Right atrium auricular region (tissue), 2 donors: ENCODE measurements around the gene GRM8. TPM values are rescaled to one million over a fixed set of nuclear protein-coding genes. Genes with fewer than 3 reads are reported as not detected.

Source experiments
- DNase-seq: peaks from one replicate; pipeline ENCODE4 v3.0.0-alpha.2; 2019; ENCODE audit warnings: low spot score
- H3K27ac ChIP-seq, 2 donors: fragments of 200-600 bp; sonication (generic); 1 replicate in 1 of 2; 2 replicates in 1 of 2; pipeline ENCODE4 v1.5.1; 2016 to 2019
- H3K27me3 ChIP-seq, 2 donors: fragments of 200-600 bp; sonication (generic); one replicate each; pipeline versions ENCODE4 v1.5.1 to v1.6.0; 2017 to 2019
- H3K36me3 ChIP-seq: fragments of 200-600 bp; sonication (generic); one replicate; pipeline ENCODE4 v1.5.1; 2016
- H3K4me1 ChIP-seq, 2 donors: fragments of 200-600 bp; sonication (generic); one replicate each; pipeline versions ENCODE4 v1.5.1 to v1.6.0; 2017 to 2019
- H3K4me3 ChIP-seq, 2 donors: fragments of 200-600 bp; sonication (generic); 1 replicate in 1 of 2; 2 replicates in 1 of 2; pipeline ENCODE4 v1.5.1; 2017 to 2019; ENCODE audit warnings: mild to moderate bottlenecking in 1 of 2, moderate library complexity in 1 of 2
- H3K9me3 ChIP-seq, 2 donors: fragments of 200-600 bp; sonication (generic); one replicate each; pipeline ENCODE4 v1.5.1; 2019
- total RNA-seq, 2 donors: library from RNA; depleted of rRNA; stranded (reverse); fragments of >200 nt; gene quantifications; one replicate each; pipeline ENCODE4 v1.1.0, GENCODE V29; 2016
- TF ChIP-seq, protein P1 (sequence below), 2 donors: fragments of 200-600 bp; sonication (generic); IDR thresholded peaks; one replicate each; pipeline ENCODE4 v1.5.1; 2019; ENCODE audit warnings: antibody characterized with exemption in 2 of 2

The GRM8 gene
- total RNA-seq, 2 donors from 2014 or later: not detected

- TF ChIP-seq, protein P1, sequence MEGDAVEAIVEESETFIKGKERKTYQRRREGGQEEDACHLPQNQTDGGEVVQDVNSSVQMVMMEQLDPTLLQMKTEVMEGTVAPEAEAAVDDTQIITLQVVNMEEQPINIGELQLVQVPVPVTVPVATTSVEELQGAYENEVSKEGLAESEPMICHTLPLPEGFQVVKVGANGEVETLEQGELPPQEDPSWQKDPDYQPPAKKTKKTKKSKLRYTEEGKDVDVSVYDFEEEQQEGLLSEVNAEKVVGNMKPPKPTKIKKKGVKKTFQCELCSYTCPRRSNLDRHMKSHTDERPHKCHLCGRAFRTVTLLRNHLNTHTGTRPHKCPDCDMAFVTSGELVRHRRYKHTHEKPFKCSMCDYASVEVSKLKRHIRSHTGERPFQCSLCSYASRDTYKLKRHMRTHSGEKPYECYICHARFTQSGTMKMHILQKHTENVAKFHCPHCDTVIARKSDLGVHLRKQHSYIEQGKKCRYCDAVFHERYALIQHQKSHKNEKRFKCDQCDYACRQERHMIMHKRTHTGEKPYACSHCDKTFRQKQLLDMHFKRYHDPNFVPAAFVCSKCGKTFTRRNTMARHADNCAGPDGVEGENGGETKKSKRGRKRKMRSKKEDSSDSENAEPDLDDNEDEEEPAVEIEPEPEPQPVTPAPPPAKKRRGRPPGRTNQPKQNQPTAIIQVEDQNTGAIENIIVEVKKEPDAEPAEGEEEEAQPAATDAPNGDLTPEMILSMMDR (IDR thresholded peaks at IDR 0.05): no peak
- H3K4me1 ChIP-seq: no peaks in the 10 kb centered on the region
- no peak for DNase-seq
- no peaks in the 10 kb centered on the region for H3K36me3 ChIP-seq
- H3K9me3 ChIP-seq: no peaks in the 10 kb centered on the region
- H3K27me3 ChIP-seq: no peaks in the 10 kb centered on the region
- H3K4me3 ChIP-seq: no peak overlapping the region
- no peak overlapping the region for H3K27ac ChIP-seq
Measured at GRCh38 chr7:126605553-126605952, 647.2 kb downstream of the GRM8 start.

GRCh38 chr7:126605056-126605455 is 647.7 kb downstream of the GRM8 start:
- TF ChIP-seq, protein P1 (IDR thresholded peaks at IDR 0.05): no peak

GRCh38 chr7:126589068-126589684 is 663.6 kb downstream of the GRM8 start:
- TF ChIP-seq, protein P1 (IDR thresholded peaks at IDR 0.05): no peak
- no peaks in the 10 kb centered on the region for H3K27me3 ChIP-seq
- H3K4me1 ChIP-seq: no peaks in the 10 kb centered on the region
- no peak for DNase-seq
- no peak overlapping the region for H3K4me3 ChIP-seq
- H3K27ac ChIP-seq: no peak overlapping the region
- H3K9me3 ChIP-seq: no peaks in the 10 kb centered on the region
- H3K36me3 ChIP-seq: no peaks in the 10 kb centered on the region

More at GRCh38 chr7:126605056-126605455, 647.7 kb downstream of the GRM8 start:
- Histone ChIP-seq H3K9me3 (no peaks in the 10 kb centered on the region), H3K4me3 (no peak overlapping the region), H3K4me1 (no peaks in the 10 kb centered on the region), H3K36me3 (no peaks in the 10 kb centered on the region), H3K27me3 (no peaks in the 10 kb centered on the region), H3K27ac (no peak overlapping the region)
- DNase-seq: no peak

GRCh38 chr7:126578338-126578737 is 674.4 kb downstream of the GRM8 start:
- TF ChIP-seq, protein P1 (IDR thresholded peaks at IDR 0.05): no peak
- no peaks in the 10 kb centered on the region for H3K27me3 ChIP-seq
- H3K4me3 ChIP-seq: no peak overlapping the region
- no peak overlapping the region for H3K27ac ChIP-seq
- no peaks in the 10 kb centered on the region for H3K36me3 ChIP-seq
- no peaks in the 10 kb centered on the region for H3K9me3 ChIP-seq
- H3K4me1 ChIP-seq: no peaks in the 10 kb centered on the region
- DNase-seq: no peak

DNA sequence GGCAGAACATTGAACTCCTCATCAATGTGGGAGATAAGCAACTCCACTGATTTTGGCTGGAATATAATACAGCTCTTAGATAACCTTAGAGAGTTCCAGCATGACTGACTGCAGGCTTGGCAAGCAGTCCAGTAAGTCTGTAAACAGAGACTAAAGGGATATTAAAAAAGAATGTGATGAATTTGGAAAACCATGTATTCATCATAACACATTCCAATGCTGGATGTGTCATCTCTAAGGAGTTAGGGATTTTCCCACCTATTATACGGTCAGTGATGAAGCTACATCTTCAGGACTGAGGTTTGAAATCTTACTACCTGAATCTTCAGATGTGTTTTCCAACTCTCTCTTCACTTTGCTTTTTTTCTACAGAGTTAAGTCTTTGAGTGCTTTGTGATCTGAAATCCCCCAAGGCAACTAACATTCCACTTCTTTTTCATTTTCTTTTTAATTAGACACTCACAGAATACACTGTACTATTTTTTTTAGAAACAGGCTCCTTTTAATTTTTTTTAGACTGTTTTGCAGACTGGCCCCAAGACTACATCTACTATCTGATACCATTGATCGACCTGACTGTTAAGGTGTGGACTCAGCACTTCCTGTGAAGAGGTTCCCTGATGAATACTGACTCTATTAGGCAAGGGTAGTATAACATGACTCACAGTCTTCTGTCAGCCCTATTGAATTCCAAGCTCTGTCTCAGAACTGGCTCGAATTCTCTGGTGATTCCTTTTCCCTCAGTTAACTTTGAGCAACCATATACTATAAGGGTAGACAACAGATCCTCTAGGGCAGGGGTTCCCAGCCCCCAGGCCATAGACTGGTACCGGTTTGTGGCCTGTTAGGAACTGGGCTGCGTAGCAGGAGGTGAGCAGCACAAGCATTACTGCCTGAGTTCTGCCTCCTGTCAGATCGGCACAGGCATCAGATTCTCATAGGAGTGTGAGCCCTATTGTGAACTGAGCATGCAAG is 678.2 kb downstream of the GRM8 start:
- no peaks in the 10 kb centered on the region for H3K27me3 ChIP-seq
- H3K4me1 ChIP-seq: no peaks in the 10 kb centered on the region
- H3K4me3 ChIP-seq: no peak overlapping the region

More for the DNA sequence above, 678.2 kb downstream of the GRM8 start:
- no peaks in the 10 kb centered on the region for H3K9me3 ChIP-seq
- no peak for DNase-seq
- no peak overlapping the region for H3K27ac ChIP-seq
- H3K36me3 ChIP-seq: no peaks in the 10 kb centered on the region
- TF ChIP-seq, protein P1 (IDR thresholded peaks at IDR 0.05): no peak
